ENCODE measurements around the gene SIRT3. TPM values are rescaled to one million over a fixed set of nuclear protein-coding genes. Genes with fewer than 3 reads are reported as not detected.

The SIRT3 gene
- total RNA-seq, 1 experiment from 2014 or later = 37.5 TPM

- ATAC-seq = no peak
- no peaks in the 10 kb centered on the region for H3K36me3 ChIP-seq (ENCODE audit: control insufficient read depth, insufficient read depth, low read length)
- ChIA-PET CTCF (no interaction called here), POLR2A (no interaction called here)
- H3K4me1 ChIP-seq (ENCODE audit: control insufficient read depth, insufficient read depth, low read length) = peaks cover 20% of the 10 kb centered on the region
- H3K9me3 ChIP-seq (ENCODE audit: control insufficient read depth, insufficient read depth, low read depth, low read length) = no peaks in the 10 kb centered on the region
- H3K27me3 ChIP-seq (ENCODE audit: control insufficient read depth, insufficient read depth, low read length) = peaks cover 3% of the 10 kb centered on the region
- intact Hi-C loops (cut with micrococcal nuclease; ENCODE audit: unreplicated experiment) (no loop called here), in situ Hi-C loops (cut with HindIII; ENCODE audit: low pct_unique_long_range_greater_than_20kb, low sequenced_read_pairs) (no loop called here)
- no peak overlapping the region for H3K4me3 ChIP-seq (ENCODE audit: low read depth in 2 of 2, low read length in 2 of 2)
- no peak for TF ChIP-seq POLR2AphosphoS5 (IDR thresholded peaks at IDR 0.05; ENCODE audit: low read depth, low read length)
- TF ChIP-seq TCF7L2 (IDR thresholded peaks at IDR 0.05; ENCODE audit: low read depth, low read length) = no peak
- TF ChIP-seq, protein P1, sequence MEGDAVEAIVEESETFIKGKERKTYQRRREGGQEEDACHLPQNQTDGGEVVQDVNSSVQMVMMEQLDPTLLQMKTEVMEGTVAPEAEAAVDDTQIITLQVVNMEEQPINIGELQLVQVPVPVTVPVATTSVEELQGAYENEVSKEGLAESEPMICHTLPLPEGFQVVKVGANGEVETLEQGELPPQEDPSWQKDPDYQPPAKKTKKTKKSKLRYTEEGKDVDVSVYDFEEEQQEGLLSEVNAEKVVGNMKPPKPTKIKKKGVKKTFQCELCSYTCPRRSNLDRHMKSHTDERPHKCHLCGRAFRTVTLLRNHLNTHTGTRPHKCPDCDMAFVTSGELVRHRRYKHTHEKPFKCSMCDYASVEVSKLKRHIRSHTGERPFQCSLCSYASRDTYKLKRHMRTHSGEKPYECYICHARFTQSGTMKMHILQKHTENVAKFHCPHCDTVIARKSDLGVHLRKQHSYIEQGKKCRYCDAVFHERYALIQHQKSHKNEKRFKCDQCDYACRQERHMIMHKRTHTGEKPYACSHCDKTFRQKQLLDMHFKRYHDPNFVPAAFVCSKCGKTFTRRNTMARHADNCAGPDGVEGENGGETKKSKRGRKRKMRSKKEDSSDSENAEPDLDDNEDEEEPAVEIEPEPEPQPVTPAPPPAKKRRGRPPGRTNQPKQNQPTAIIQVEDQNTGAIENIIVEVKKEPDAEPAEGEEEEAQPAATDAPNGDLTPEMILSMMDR (IDR thresholded peaks at IDR 0.05) = no peak
- no peak for TF ChIP-seq SIN3A (IDR thresholded peaks at IDR 0.05; ENCODE audit: borderline replicate concordance, insufficient read depth, low read depth, low read length)
- TF ChIP-seq REST (IDR thresholded peaks at IDR 0.05; ENCODE audit: insufficient read depth in 1 of 2, low read depth in 2 of 2, low read length in 1 of 2) = no peak
- BruUV-seq (replicated peaks) = no TSS peak
- DNase-seq (ENCODE audit: low read depth, low spot score) = no peak
- no peak overlapping the region for H3K27ac ChIP-seq (ENCODE audit: low read length)
Observed at GRCh38 chr11:285021-285893, 49.1 kb upstream of the SIRT3 start.

DNA sequence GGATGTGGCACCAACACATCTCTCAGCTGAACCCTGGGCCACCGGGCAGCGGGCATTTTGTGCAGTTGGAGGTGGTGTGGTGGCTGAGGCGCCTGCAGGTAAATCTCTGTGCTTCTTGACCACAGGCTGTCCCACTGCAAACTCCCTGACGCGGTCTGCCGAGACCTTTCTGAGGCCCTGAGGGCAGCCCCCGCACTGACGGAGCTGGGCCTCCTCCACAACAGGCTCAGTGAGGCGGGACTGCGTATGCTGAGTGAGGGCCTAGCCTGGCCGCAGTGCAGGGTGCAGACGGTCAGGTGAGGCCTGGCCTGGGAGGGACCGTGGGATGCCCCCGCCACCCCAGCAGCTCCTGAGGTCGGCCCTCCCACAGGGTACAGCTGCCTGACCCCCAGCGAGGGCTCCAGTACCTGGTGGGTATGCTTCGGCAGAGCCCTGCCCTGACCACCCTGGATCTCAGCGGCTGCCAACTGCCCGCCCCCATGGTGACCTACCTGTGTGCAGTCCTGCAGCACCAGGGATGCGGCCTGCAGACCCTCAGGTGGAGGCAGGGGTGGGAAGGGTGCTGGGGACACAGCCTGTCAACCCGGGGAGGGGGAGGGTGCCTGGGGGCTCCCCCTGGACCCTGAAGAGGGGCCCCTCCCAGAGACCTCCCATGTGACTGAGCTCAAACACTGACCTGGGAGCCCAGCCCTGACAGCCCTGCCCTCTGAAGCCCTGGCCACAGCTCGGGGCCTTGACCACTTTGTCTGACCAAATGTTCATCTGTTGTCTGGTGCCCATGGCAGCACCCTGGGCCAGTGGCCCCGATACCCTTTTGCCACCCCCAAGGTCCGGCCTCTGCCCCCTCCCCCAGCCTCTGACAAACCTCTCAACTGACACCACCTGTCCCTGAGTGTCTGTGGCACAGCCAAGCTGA is 48.2 kb upstream of the SIRT3 start:
- BruUV-seq (replicated peaks) = no TSS peak
- H3K27me3 ChIP-seq (ENCODE audit: control insufficient read depth, insufficient read depth, low read length) = peaks cover 3% of the 10 kb centered on the region
- ChIA-PET POLR2A (interaction anchor here (0.6 kb wide), 1 partner anchor 791 kb away, joined by 3 read pairs; no protein-coding TSS in a partner anchor), CTCF (interaction anchor here (0.6 kb wide), 1 partner anchor 252 kb away, joined by 3 read pairs; no protein-coding TSS in a partner anchor)
- DNase-seq (ENCODE audit: low read depth, low spot score) (no peak), ATAC-seq (no peak)
- no peaks in the 10 kb centered on the region for H3K9me3 ChIP-seq (ENCODE audit: control insufficient read depth, insufficient read depth, low read depth, low read length)
- TF ChIP-seq, protein P1 (IDR thresholded peaks at IDR 0.05) = no peak
- TF ChIP-seq REST (IDR thresholded peaks at IDR 0.05; ENCODE audit: insufficient read depth in 1 of 2, low read depth in 2 of 2, low read length in 1 of 2) = 0 out of 4 replicates have a peak, but pooled peaks of 1 of the 2 experiments have one; percentile 14
- TF ChIP-seq SIN3A (IDR thresholded peaks at IDR 0.05; ENCODE audit: borderline replicate concordance, insufficient read depth, low read depth, low read length) = no peak
- no peak for TF ChIP-seq POLR2AphosphoS5 (IDR thresholded peaks at IDR 0.05; ENCODE audit: low read depth, low read length)
- no peak for TF ChIP-seq TCF7L2 (IDR thresholded peaks at IDR 0.05; ENCODE audit: low read depth, low read length)
- H3K4me3 ChIP-seq (ENCODE audit: low read depth in 2 of 2, low read length in 2 of 2) = no peak overlapping the region
- no peaks in the 10 kb centered on the region for H3K36me3 ChIP-seq (ENCODE audit: control insufficient read depth, insufficient read depth, low read length)
- in situ Hi-C loops (cut with HindIII; ENCODE audit: low pct_unique_long_range_greater_than_20kb, low sequenced_read_pairs) = no loop called here
- no peak overlapping the region for H3K27ac ChIP-seq (ENCODE audit: low read length)
- intact Hi-C loops (cut with micrococcal nuclease; ENCODE audit: unreplicated experiment) = no loop called here
- H3K4me1 ChIP-seq (ENCODE audit: control insufficient read depth, insufficient read depth, low read length) = peaks cover 20% of the 10 kb centered on the region; the same call in 1 of the 2 replicates
